ENCODE results near the gene DNAH14.
A peak's percentile ranks its signal among the peaks of the same experiment; 100 is the strongest.

DNA sequence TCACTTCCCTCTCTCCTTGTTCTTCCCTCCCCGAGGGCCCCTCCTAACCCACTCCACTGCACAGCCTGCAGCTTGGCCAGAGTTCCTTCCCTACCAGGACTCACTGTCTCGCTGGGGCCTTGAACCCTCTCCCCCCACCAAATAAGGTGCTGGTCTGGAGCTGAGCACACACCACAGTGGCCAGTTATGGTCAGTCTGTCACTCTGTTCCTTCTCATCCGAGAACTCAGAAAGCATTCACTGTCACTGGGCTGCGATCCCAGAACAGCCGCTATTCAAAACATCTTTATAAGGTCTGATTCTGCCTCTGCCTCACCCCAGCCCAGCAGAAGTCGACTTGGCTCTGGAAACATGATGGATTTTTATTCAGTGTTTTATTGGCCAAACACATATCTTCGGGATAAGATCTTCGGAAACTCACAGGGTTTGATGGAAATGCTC is 518.2 kb downstream of the DNAH14 start:
- TF ChIP-seq, protein P1, sequence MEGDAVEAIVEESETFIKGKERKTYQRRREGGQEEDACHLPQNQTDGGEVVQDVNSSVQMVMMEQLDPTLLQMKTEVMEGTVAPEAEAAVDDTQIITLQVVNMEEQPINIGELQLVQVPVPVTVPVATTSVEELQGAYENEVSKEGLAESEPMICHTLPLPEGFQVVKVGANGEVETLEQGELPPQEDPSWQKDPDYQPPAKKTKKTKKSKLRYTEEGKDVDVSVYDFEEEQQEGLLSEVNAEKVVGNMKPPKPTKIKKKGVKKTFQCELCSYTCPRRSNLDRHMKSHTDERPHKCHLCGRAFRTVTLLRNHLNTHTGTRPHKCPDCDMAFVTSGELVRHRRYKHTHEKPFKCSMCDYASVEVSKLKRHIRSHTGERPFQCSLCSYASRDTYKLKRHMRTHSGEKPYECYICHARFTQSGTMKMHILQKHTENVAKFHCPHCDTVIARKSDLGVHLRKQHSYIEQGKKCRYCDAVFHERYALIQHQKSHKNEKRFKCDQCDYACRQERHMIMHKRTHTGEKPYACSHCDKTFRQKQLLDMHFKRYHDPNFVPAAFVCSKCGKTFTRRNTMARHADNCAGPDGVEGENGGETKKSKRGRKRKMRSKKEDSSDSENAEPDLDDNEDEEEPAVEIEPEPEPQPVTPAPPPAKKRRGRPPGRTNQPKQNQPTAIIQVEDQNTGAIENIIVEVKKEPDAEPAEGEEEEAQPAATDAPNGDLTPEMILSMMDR (IDR thresholded peaks at IDR 0.05) = no peak
- TF ChIP-seq POLR2A (IDR thresholded peaks at IDR 0.05) = peak in 1 of 2 donors; percentile 58

All from uterus (tissue), 2 donors.